B cell (primary cell): ENCODE measurements around the gene SPATA7. TPM values are rescaled to one million over a fixed set of nuclear protein-coding genes. Genes with fewer than 3 reads are reported as not detected.

ENCODE experiments used
- ATAC-seq: fragments of 200-7000 bp; cut with Tn5 transposase; one replicate; pipeline ENCODE4 v1.10.0; 2021; ENCODE audit warnings: low read depth, mild to moderate bottlenecking, moderate number of reproducible peaks, moderate library complexity
- CTCF ChIA-PET: fragments of 350-600 bp; sonication (Branson Sonifier 250); formaldehyde crosslinking; loops from one replicate; lab custom pipeline; 2021; ENCODE audit warnings: antibody characterized with exemption, inconsistent platforms; lab: Charles Lee
- POLR2A ChIA-PET: fragments of 350-600 bp; sonication (Branson Sonifier 250); formaldehyde crosslinking; loops from one replicate; lab custom pipeline; 2021; ENCODE audit warnings: antibody characterized with exemption; lab: Charles Lee
- DNase-seq: peaks from one replicate; pipeline ENCODE4 v3.0.0; 2013
- H2AFZ ChIP-seq: 2 replicates; pipeline ENCODE4 v1.6.1; 2012; ENCODE audit warnings: mild to moderate bottlenecking, low read depth, low read length; ENCODE audit not compliant: insufficient read depth, poor library complexity, severe bottlenecking
- H3K27ac ChIP-seq, 2 donors: 1 replicate in 1 of 2; 2 replicates in 1 of 2; pipeline ENCODE4 v1.5.1; 2012 to 2013; ENCODE audit warnings: low read length in 2 of 2, mild to moderate bottlenecking in 2 of 2, moderate library complexity in 1 of 2
- H3K27me3 ChIP-seq, 4 experiments: fragments of 200-600 bp in 1 of 4; sonication (generic) in 1 of 4; replicated peaks in 1 of 4; 1 replicate in 2 of 4; 2 replicates in 2 of 4; pipeline versions ENCODE4 v1.6.1 to v1.7.0; 2013 to 2016; ENCODE audit warnings: low read length in 3 of 4, mild to moderate bottlenecking in 2 of 4, mixed read lengths in 1 of 4, moderate library complexity in 1 of 4; ENCODE audit not compliant: insufficient read depth in 4 of 4, control insufficient read depth in 3 of 4; ENCODE audit errors: control extremely low read depth in 1 of 4
- H3K36me3 ChIP-seq, 2 experiments: replicated peaks in 1 of 2; 1 replicate in 1 of 2; 2 replicates in 1 of 2; pipeline versions ENCODE4 v1.6.1 to v1.7.1; 2013; ENCODE audit warnings: low read length in 1 of 2; ENCODE audit not compliant: insufficient read depth in 2 of 2, control insufficient read depth in 1 of 2; ENCODE audit errors: control extremely low read depth in 1 of 2, extremely low read depth in 1 of 2
- H3K4me1 ChIP-seq, 2 donors: fragments of 200-600 bp in 1 of 2; sonication (generic) in 1 of 2; 1 replicate in 1 of 2; 2 replicates in 1 of 2; pipeline versions ENCODE4 v1.5.1 to v1.6.1; 2013 to 2017; ENCODE audit warnings: low read length in 2 of 2; ENCODE audit not compliant: control insufficient read depth in 2 of 2, insufficient read depth in 2 of 2
- H3K4me2 ChIP-seq: replicated peaks from 2 replicates; pipeline ENCODE3; 2012; ENCODE audit warnings: mild to moderate bottlenecking, low read depth, low read length; ENCODE audit not compliant: poor library complexity, severe bottlenecking
- H3K4me3 ChIP-seq, 5 experiments: fragments of 200-600 bp in 1 of 5; sonication (generic) in 1 of 5; 1 replicate in 3 of 5; 2 replicates in 2 of 5; pipeline versions ENCODE4 v1.5.1 to v1.7.0; 2011 to 2016; ENCODE audit warnings: low read length in 4 of 5, mild to moderate bottlenecking in 4 of 5, low read depth in 2 of 5, control low read depth in 1 of 5, moderate library complexity in 1 of 5; ENCODE audit not compliant: insufficient read depth in 1 of 5; ENCODE audit errors: control extremely low read depth in 1 of 5, extremely low read depth in 1 of 5
- H3K79me2 ChIP-seq: fragments of 200-600 bp; sonication (generic); one replicate; pipeline ENCODE4 v1.6.0; 2016; ENCODE audit warnings: low read length; ENCODE audit not compliant: control insufficient read depth, insufficient read depth
- H3K9ac ChIP-seq: fragments of 200-600 bp; sonication (generic); 2 replicates; pipeline ENCODE4 v1.6.1; 2017; ENCODE audit warnings: mild to moderate bottlenecking, low read length, moderate library complexity
- H3K9me3 ChIP-seq, 3 donors: one replicate each; pipeline versions ENCODE4 v1.6.1 to v1.7.1; 2013; ENCODE audit warnings: low read length in 2 of 3; ENCODE audit not compliant: control insufficient read depth in 2 of 3, insufficient read depth in 1 of 3; ENCODE audit errors: control extremely low read depth in 1 of 3
- H4K20me1 ChIP-seq: 2 replicates; pipeline ENCODE4 v1.6.0; 2012; ENCODE audit warnings: mild to moderate bottlenecking, low read length; ENCODE audit not compliant: insufficient read depth, control insufficient read depth, poor library complexity, severe bottlenecking
- H3K27ac Mint-ChIP-seq: one replicate; pipeline ENCODE4 v1.8.0; 2021; ENCODE audit warnings: mixed read lengths
- H3K27me3 Mint-ChIP-seq: one replicate; pipeline ENCODE4 v1.8.0; 2021; ENCODE audit warnings: mixed read lengths
- H3K4me1 Mint-ChIP-seq: one replicate; pipeline ENCODE4 v1.8.0; 2021; ENCODE audit warnings: mixed read lengths
- H3K4me3 Mint-ChIP-seq: one replicate; pipeline ENCODE4 v1.8.0; 2021; ENCODE audit warnings: mixed read lengths
- H3K9me3 Mint-ChIP-seq: one replicate; pipeline ENCODE4 v1.8.0; 2022; ENCODE audit warnings: mixed read lengths; ENCODE audit not compliant: insufficient read depth
- CTCF ChIP-seq: fragments of 200-600 bp; IDR thresholded peaks from one replicate; pipeline ENCODE4 v1.8.0; 2022; ENCODE audit warnings: antibody characterized with exemption, mild to moderate bottlenecking
- EZH2 ChIP-seq: IDR thresholded peaks from 2 replicates; pipeline ENCODE4 v1.6.1; 2012; ENCODE audit warnings: borderline replicate concordance, low read depth, mild to moderate bottlenecking, moderate library complexity, low read length; ENCODE audit not compliant: insufficient read depth, poor library complexity, severe bottlenecking
- WGBS: methylation state at CpG from one replicate; pipeline ENCODE4 v1.1.5; 2013; ENCODE audit warnings: missing lambda C conversion rate; ENCODE audit not compliant: insufficient coverage; 5-methylcytosine and 5-hydroxymethylcytosine counted together
- intact Hi-C: fragments of 100-400 bp; cut with micrococcal nuclease; formaldehyde crosslinking; loops from one replicate; pipeline ENCODE4 v1.10.0; 2022
- polyA plus RNA-seq: library from polyadenylated mRNA; depleted of rRNA; stranded (reverse); fragments of >200 nt; gene quantifications from 2 replicates; pipeline ENCODE4 v1.2.3, GENCODE V29; 2012
- total RNA-seq, 2 donors: library from RNA; stranded (reverse); fragments of 120-200 nt in 1 of 2; gene quantifications; 1 replicate in 1 of 2; 2 replicates in 1 of 2; pipeline versions ENCODE4 v1.2.3 to v1.2.4, GENCODE V29; 2013 to 2022

Gene SPATA7
- total and polyA plus RNA-seq, 2 donors (not counting 1 experiment from before 2014, with no cell fraction given) = 0.86 to 3.2 TPM

- peaks cover 72% of the 10 kb centered on the region for H3K27me3 Mint-ChIP-seq
- no peak for ATAC-seq
- no CpG with 5 or more reads among the region's 1 CpG for WGBS
Observed at GRCh38 chr14:88369496-88369895, 16.0 kb upstream of the SPATA7 start.

More at GRCh38 chr14:88369496-88369895, 16.0 kb upstream of the SPATA7 start:
- H3K4me3 Mint-ChIP-seq = no peak overlapping the region
- no peak for DNase-seq
- H4K20me1 ChIP-seq = no peaks in the 10 kb centered on the region
- no peak overlapping the region for H2AFZ ChIP-seq
- H3K9me3 Mint-ChIP-seq = no peaks in the 10 kb centered on the region
- H3K27ac ChIP-seq = no peak overlapping the region
- ChIA-PET POLR2A (no interaction called here), CTCF (no interaction called here)
- H3K9me3 ChIP-seq = peaks cover 0 to 3% (median 0%) of the 10 kb centered on the region in 3 donors
- H3K4me1 Mint-ChIP-seq = no peaks in the 10 kb centered on the region
- TF ChIP-seq CTCF = no peak
- TF ChIP-seq EZH2 = no peak
- H3K4me2 ChIP-seq = no peak overlapping the region
- H3K79me2 ChIP-seq = no peaks in the 10 kb centered on the region
- no peaks in the 10 kb centered on the region for H3K36me3 ChIP-seq
- H3K27me3 ChIP-seq = peaks cover 0 to 6% (median 3%) of the 10 kb centered on the region in 4 experiments
- H3K27ac Mint-ChIP-seq = no peak overlapping the region
- H3K4me3 ChIP-seq = no peak overlapping the region
- intact Hi-C loops = no loop called here
- no peak overlapping the region for H3K9ac ChIP-seq
- no peaks in the 10 kb centered on the region for H3K4me1 ChIP-seq
